WTC11 (cell line): ENCODE data around the gene EPHX1.
"Not testable (repeated sequence)": the region's sequence is repeated elsewhere in the genome, so short reads cannot be mapped to it uniquely, and the experiment has no call there.

Experiments used
- FOXJ3 ChIP-seq: sonication (generic); formaldehyde crosslinking; IDR thresholded peaks from 2 replicates; pipeline ENCODE4 v1.9.0; 2021; ENCODE audit warnings: missing genetic modification reagents, mild to moderate bottlenecking, borderline replicate concordance
- TCF7 ChIP-seq: sonication (generic); formaldehyde crosslinking; IDR thresholded peaks from 2 replicates; pipeline ENCODE4 v1.8.0; 2022; ENCODE audit warnings: mild to moderate bottlenecking, low read depth, missing genetic modification reagents, moderate library complexity
- TEAD4 ChIP-seq: sonication (generic); formaldehyde crosslinking; IDR thresholded peaks from 2 replicates; pipeline ENCODE4 v1.8.0; 2022; ENCODE audit warnings: mild to moderate bottlenecking, missing genetic modification reagents

DNA sequence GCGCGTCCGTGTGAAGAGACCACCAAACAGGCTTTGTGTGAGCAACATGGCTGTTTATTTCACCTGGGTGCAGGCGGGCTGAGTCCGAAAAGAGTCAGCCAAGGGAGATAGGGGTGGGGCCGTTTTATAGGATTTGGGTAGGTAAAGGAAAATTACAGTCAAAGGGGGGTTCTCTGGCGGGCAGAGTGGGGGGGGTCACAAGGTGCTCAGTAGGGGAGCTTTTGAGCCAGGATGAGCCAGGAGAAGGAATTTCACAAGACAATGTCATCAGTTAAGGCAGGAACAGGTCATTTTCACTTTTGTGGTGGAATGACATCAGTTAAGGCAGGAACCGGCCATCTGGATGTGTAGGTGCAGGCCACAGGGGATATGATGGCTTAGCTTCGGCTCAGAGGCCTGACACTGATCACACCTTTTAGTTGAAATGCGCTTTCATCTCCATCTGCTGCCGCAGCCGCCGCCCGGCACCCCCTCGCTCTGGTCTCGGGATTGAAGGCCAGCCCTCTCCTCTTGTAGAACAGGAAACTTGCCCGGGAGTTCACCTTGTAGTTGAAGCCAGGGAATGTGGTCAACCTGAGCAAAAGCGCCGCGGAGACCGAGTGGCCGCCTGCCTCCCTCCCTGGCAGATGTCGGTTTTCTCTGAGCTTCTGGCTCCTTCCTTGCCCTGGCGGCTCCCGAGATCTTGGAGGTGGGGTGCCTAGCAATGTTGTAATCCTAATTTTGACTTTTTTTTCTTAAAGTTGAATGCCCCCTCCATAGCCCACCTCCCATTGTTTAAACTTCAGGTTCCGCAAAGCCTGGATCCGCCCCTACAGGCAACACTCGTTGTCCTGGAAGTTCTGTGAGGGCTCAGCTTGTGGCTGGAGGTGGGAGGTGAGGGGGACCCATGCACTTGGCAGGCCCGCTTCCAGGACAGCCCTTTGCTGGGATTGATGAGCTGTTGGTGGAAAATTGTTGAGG, 935 bp downstream of the EPHX1 start:
- TF ChIP-seq TEAD4 (CRISPR knock-in tag); TCF7 (CRISPR knock-in tag); FOXJ3: not testable (repeated sequence)
